OCI-LY3 (cell line): ENCODE measurements around the gene FBXW7.

Experiments
- EZH2phosphoT487 ChIP-seq: fragments of 200-600 bp; shearing (Covaris generic); IDR thresholded peaks from 2 replicates; pipeline ENCODE4 v1.6.1; 2018; ENCODE audit warnings: antibody characterized with exemption, mixed run types, low read depth
- TF ChIP-seq, protein P1 (sequence below): fragments of 200-600, 300-600 bp; sonication (generic); IDR thresholded peaks from 2 replicates; pipeline ENCODE4 v1.5.1; 2014; ENCODE audit warnings: antibody characterized with exemption, low read length, low read depth

DNA sequence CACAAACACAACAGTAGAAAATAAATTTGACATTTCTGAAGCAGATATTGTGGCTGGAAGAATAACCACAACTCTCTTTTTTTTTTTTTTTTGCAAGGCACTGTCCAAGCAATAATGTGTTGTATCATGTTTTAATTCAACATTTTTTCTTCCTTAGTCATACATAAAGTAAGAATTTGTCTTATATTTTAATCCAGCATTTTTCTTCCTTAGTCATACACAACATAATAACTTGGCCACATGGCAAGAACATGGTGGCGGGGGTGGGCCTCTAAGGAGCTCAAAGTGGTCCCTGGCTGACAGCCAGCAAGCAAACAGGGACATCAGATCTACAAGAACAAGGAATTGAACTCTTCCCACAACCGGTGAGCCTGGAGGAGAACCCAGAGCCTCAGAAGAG is 20.2 kb downstream of the FBXW7 start:
- no peak for TF ChIP-seq EZH2phosphoT487
- TF ChIP-seq, protein P1, sequence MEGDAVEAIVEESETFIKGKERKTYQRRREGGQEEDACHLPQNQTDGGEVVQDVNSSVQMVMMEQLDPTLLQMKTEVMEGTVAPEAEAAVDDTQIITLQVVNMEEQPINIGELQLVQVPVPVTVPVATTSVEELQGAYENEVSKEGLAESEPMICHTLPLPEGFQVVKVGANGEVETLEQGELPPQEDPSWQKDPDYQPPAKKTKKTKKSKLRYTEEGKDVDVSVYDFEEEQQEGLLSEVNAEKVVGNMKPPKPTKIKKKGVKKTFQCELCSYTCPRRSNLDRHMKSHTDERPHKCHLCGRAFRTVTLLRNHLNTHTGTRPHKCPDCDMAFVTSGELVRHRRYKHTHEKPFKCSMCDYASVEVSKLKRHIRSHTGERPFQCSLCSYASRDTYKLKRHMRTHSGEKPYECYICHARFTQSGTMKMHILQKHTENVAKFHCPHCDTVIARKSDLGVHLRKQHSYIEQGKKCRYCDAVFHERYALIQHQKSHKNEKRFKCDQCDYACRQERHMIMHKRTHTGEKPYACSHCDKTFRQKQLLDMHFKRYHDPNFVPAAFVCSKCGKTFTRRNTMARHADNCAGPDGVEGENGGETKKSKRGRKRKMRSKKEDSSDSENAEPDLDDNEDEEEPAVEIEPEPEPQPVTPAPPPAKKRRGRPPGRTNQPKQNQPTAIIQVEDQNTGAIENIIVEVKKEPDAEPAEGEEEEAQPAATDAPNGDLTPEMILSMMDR = no peak
